GM18526 (cell line): ENCODE measurements around the gene GSTM2.

ENCODE experiments used
- POLR2A ChIP-seq: IDR thresholded peaks from 3 replicates; pipeline ENCODE4 v1.6.1; 2011; ENCODE audit not compliant: insufficient read length; ENCODE audit errors: extremely low read depth

GSTM2 gene

DNA sequence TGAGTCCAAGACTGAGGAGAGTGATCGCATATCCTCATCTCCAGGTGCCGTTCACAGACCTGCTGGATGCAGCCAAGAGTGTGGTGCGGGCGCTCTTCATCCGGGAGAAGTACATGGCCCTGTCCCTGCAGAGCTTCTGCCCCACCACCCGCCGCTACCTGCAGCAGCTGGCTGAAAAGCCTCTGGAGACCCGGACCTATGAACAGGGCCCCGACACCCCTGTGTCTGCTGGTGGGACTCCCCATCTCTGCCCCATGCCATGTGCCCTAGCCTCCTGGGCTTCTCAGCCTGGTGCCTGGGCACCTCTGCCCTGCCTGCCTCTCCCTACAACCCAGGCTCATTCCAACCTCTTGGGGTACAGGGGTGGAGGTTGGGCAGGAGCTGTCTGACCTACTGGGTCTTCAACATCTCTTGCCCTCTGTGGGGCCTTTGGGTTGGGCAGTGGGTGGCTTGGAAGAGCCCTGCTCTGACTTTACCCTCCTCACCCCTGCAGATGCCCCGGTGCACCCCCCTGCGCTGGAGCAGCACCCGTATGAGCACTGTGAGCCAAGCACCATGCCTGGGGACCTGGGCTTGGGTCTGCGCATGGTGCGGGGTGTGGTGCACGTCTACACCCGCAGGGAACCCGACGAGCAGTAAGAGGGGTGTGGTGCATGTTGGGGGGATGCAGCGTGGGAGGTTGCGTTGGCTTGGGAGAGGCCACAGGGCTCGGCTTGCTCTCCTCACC lies 41.0 kb upstream of the GSTM2 start:
- TF ChIP-seq POLR2A = no peak

- TF ChIP-seq POLR2A = no peak
Observed at GRCh38 chr1:109627692-109628399, 40.0 kb upstream of the GSTM2 start.

GRCh38 chr1:109628540-109629321 lies 39.1 kb upstream of the GSTM2 start:
- TF ChIP-seq POLR2A = no peak

- TF ChIP-seq POLR2A = no peak
Observed at GRCh38 chr1:109629372-109630030, 38.4 kb upstream of the GSTM2 start.

- no peak for TF ChIP-seq POLR2A
Observed at GRCh38 chr1:109630081-109630897, 37.6 kb upstream of the GSTM2 start.

GRCh38 chr1:109630898-109631512 lies 36.9 kb upstream of the GSTM2 start:
- TF ChIP-seq POLR2A = no peak

DNA sequence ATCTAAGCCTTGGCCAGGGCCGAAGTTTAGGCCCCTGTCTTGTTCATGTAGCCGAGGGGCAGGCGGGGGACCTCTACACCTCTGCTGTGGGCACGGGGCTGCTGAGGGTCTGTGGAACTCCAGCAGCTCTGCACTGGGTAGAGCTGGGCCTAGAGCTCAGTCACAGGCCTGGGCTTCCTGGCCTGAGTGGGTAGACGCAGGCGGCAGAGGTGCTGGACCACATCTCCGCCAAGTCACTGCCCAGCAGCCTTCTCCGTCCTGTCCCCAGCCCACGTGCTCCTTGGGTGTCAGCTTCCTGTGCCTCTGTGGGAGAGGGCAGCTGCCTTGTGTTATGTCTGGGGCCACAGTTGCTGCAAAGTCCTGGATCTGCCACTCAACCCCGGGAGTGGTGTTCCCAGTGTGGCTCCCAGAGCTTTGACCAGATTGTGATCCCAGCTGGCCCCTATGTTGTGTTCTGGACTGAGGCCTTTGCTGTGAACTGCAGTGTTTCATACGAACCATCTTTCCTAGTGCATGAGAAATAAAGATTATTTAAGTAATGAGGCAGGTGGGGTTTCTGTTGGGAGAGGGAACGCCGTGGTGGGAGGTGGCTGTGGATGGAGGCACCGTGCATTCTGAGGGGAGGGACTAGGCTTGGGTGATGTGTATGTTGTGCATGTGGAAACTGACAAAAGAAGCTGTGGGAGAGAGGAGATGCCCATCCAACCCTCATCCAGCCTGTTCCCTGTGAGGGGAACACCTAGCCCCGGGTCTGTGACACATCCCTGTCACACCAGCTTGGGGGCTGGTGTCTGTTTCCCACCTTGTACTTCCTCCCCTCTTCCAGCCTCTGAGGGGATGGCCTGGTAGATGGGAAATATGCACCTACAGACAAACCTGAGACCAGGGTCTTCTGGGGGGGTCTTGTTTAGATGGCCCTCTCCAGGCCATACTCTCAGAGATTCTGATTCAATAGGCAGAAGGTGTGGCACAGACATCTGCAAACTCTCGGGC lies 36.0 kb upstream of the GSTM2 start:
- no peak for TF ChIP-seq POLR2A

GRCh38 chr1:109632671-109633346 lies 35.0 kb upstream of the GSTM2 start:
- no peak for TF ChIP-seq POLR2A

DNA sequence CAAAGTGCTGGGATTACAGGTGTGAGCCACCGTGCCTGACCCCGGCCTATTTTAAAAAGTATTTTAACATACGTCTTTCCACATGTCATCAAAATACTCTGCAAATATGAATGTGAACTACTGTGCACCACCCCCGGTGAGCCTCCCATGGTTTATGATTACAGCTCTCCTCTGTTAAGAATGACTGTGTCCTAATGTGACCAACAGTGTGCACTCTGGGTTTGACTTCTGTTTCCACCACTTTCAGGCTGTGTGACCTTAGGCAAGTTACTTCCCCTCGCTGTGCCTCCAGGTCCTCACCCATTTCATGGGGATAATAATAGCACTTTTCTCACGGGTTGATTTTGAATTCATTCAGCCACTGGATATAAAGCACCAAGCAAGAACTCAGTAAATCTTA lies 33.6 kb upstream of the GSTM2 start:
- no peak for TF ChIP-seq POLR2A

DNA sequence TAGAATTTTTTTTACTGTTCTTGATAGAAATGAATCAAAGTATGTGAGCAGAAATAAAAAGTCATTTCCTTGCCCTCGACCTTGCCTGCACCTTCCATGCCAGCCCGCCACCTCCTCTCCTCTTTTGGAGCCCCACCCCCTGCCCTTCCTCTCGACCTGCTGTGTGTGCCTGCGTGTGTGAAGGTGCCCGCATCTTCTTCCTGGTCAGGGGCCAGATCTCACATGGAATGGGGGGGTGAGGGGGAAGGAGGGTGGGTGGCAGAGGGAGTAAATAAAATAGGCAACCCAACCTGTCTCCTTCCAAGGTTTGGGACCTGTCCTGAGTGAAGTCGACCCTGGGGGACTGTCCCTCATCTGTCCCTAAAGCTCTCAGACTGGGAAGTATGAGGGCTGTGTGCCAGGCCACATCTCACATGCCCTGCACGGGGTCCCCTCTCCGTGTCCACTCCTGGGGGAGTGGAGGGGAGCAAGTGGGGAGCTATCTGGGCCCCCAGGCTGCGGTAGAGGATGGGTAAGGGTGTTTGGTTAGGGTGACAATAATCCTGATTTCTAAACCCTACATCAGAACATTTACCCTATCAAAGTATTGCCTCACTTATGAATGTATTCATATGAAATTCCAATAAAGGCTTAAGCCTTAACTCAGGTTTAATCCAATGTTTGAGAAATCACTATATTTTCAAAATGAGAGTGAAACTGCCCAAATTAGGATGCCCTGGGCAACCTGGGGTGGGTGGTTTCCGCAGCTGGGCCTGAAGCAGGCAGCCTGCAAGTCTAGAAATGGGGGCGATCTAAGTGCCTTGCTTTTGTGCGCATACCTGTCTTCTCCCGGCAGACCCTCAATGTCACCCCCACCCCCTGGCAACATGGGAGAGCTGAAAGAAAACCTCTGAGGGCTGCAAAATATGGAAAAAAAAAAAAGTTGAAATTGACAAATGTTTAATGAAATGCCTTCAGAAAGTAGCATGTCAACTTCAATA lies 32.8 kb upstream of the GSTM2 start:
- no peak for TF ChIP-seq POLR2A

DNA sequence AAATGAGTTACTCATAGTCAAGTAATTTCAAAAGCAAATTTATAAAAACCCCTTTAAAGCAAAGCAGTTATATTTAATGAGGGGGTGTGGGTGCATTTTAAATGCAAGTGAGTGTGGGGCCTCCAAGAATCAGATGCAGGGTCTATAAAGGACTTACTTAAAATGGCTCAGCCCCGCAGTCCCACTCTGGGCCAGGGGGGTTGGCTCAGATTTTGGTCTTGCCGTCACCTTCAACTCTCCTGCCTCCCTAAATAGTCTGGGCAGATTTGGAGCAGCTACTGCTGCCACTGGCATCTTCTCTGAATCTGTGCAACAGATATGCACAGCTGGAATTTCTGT lies 32.0 kb upstream of the GSTM2 start:
- no peak for TF ChIP-seq POLR2A
